Dermis microvascular lymphatic vessel endothelial cell (primary cell): ENCODE measurements around the gene TMEM179. TPM values are rescaled to one million over a fixed set of nuclear protein-coding genes. Genes with fewer than 3 reads are reported as not detected.
A peak's percentile ranks its signal among the peaks of the same experiment; 100 is the strongest.

ENCODE experiments used
- DNase-seq, 2 donors: peaks; one replicate each; pipeline versions ENCODE4 v3.0.0 to v3.0.0-alpha.2; 2010; ENCODE audit warnings: low read depth in 2 of 2
- total RNA-seq: library from RNA; depleted of rRNA; stranded (reverse); fragments of >200 nt; gene quantifications from 2 replicates; pipeline ENCODE4 v1.2.1, GENCODE V29; 2014

Gene TMEM179
- total RNA-seq, 1 donor from 2014 or later: 0.13 TPM

- DNase-seq: no peak
Measured at GRCh38 chr14:104571246-104571645, 33.3 kb downstream of the TMEM179 start.

DNA sequence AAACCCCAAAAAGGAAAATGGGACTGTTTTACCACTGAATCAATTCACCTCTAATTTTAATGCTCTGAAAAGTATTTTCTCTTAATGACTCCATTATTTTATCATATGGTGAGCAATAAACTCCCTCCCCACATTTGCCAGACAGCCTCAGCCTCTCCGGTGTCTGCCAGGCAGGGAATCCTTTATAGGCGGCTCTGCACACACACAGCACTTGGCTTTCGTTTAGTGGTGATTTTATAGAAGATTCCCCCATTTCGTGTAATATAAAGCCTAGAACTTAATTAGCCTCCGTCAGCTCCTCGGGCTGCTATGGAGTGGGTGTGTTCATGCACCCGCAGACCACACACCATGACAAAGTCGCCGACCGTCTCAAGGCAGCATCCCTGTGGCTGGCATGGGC lies 35.1 kb downstream of the TMEM179 start:
- DNase-seq: no peak

DNA sequence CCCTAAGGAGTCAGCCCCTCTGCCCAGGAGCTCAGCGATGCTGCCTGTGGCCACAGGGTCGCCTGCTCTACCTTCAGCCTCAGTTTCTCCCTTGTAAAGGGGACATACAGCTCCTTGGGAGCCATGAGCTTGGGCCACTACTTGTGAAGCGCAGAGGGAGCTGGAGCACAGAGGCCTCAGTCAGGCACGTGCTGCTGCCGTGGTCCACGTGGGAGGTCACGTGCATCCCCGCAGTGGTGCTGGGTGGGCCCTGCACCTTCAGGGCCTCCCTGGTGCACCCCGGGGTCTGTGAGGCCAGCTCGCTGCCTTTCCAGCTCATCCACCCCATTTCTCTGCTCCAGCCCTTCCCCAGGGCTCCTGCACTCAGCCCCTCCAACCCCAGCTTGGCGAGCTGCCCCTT lies 36.0 kb downstream of the TMEM179 start:
- no peak for DNase-seq

GRCh38 chr14:104567957-104568225 lies 36.7 kb downstream of the TMEM179 start:
- no peak for DNase-seq

GRCh38 chr14:104567141-104567956 lies 37.2 kb downstream of the TMEM179 start:
- no peak for DNase-seq

GRCh38 chr14:104564744-104565679 lies 39.6 kb downstream of the TMEM179 start:
- DNase-seq: no peak

- DNase-seq: peak; percentile 63 to 64
Measured at GRCh38 chr14:104563742-104564615, 40.6 kb downstream of the TMEM179 start.

DNA sequence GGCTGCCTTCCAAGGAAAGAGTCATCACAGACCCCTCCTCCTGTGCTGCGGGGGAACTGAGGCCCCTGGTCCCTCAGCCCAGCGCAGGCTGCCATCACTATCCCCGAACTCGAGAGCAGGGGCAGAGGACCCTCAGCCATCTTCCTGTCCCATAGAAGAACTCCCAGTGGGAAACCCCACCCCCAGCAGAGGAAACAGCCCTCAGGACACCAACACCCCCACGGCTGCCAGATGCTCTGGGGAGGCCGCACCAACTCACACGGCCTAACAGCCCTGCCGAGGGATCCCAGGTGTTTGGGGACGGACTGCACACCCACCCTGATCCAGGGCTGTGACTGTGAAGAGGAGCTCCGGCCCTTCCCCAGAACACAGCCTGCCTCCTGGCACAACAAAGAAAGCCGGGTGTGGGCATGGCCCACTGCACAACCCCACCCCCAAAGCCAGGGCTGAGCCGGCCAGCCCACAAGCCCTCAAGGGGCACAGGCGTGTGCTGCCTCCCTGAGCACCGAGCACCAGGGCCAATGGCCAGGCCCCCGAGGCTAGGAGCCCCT lies 41.3 kb downstream of the TMEM179 start:
- DNase-seq: no peak

DNA sequence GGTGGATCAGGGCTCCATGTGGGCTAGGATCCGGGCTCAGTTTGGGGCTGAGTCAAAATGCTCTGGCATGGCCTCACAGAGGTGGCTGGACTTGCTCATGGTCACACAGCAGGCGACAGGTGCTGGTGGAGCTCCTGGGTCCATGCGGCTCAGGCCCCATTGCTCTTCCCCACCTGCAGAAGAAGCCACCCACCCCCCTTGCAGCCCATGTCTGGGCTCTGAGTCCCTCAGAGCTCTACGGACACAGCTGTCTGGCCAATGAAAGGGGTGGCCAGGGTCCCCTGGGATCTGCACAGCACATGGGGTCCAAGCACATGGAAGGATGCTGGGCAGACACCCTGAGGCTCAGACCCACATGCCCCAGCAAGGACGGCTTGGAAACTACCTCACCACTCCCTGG lies 42.0 kb downstream of the TMEM179 start:
- no peak for DNase-seq

- DNase-seq: no peak
Measured at GRCh38 chr14:104561632-104562495, 42.7 kb downstream of the TMEM179 start.

DNA sequence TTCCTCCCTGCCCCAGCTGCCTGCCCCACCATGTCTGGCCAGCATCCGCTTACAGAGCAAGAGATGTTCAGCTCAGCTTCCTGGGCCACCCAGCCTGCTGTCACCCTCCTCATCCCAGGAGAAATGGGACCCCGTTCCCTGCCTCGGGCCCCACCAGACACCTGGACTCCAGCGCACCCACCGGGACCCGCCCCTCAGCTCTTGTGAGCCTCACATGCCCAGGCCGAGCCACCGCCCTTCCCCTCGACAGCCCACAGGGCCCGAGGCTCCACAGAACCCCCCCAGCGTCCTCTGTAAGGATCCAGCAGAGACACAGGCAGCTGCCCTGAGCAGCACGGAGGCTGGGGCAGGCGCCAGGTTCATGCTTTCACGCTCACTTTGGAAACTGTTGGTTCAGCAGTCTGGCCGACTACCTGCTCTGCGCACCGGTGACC lies 43.4 kb downstream of the TMEM179 start:
- no peak for DNase-seq

DNA sequence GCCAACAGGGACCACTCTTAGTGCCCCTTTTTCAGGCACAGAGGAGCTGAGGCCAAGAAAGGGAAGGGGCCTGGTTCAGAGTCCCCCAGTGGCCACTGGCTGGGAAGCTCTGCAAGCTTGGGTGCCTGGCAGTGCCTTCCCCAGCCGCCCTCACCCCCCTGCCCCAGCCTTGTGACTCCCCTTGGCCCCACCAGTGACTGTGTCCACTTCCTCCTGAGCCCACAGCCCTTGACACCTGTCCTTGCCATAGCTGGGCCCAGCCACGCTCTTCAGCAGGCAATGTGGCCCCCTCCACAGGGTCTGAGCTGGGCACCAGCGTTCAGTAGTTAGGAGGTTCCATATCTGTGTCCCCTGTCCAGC lies 44.0 kb downstream of the TMEM179 start:
- DNase-seq: no peak

DNA sequence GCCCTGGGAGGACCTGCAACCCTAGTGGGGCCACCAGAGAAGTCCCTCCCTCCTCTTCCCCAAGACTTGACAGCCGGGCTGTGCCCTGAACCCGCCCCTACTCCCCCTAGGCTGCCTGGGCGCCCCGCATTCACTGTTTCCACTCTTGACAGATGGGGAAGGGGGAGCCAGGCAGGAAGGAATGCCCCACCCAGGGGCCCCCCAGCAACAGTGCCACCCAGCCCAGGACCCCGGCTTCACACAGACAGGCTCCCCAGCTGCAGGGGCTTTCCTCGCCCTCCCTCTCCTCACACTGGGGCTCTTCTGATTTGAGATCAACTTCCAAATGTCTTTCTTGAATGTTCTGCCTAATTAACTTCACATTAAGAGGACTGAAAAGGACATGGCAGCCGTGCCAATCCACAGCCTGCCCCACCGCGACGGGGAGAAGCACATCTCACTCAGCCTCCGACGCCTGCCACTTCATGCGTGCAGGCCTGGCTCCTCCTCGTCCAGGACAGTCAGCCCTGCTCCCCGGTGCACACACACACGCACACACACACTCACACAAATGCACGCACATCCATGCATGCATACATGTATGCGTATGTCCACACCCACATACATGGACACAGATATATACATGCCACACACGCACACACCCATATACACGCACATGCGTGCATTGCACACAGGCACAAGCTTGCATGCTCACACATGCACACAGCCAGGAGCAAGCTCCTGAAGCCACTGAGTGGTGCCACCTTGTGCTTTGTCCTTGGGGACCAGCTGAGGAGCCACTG lies 44.6 kb downstream of the TMEM179 start:
- no peak for DNase-seq

DNA sequence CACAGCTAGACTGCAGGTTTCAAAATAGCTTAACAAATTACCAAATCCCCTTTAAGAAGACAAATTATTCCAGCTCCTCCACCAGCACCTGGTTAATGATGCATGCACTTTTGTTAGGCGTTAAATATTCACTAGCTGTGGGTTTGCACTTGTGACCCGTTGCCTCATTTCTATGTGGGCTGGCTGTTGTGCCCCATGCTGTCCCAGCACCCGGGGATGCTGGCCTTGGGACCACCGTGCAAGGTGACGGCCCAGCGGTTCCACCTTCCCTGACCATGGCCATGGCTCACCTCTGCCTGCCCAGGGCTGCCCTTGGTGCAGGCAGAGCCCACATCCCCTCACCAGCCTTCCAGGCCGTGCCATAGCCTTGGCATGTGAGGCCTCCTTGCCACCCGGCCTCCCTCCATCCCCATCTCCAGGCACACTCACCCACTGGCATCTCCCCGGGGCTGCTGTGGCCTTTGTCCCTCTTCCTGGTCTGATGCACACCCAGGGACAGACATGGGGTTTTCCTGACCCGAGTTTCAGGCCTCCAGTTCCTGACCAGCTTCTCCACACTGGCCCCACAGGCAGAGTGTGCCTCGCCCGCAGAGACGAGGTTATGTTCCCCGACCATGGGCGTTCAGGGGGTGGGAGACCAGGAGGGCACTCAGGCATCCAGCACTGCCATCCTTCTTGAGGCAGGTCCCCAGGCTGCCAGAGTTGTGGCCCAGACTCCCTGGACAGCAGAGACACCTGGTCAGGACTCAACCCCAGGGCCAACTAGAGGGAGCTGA lies 45.4 kb downstream of the TMEM179 start:
- DNase-seq: no peak

- no peak for DNase-seq
Measured at GRCh38 chr14:104558231-104559027, 46.1 kb downstream of the TMEM179 start.

DNA sequence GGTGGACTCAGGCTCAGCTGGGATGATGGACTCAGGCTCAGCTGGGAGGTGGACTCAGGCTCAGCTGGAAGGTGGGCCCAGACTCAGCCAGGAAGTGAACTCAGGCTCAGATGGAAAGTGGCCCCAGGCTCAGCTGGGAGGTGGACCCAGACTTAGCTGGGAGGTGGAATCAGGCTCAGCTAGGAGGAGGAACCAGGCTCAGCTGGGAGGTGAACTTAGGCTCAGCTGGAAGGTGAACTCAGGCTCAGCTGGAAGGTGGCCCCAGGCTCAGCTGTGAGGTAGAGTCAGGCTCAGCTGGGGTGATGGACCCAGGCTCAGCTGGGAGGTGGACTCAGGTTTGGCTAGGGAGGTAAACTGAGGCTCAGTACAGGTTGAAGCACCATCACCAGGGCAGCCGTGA lies 46.8 kb downstream of the TMEM179 start:
- DNase-seq: no peak

GRCh38 chr14:104557086-104557485 lies 47.5 kb downstream of the TMEM179 start:
- DNase-seq: no peak
